Panc1 (cell line): ENCODE measurements around the gene CDK14. TPM values are rescaled to one million over a fixed set of nuclear protein-coding genes. Genes with fewer than 3 reads are reported as not detected.

ENCODE experiments used
- ATAC-seq: fragments of 200-7000 bp; cut with Tn5 transposase; 2 replicates; pipeline ENCODE4 v1.9.1; 2020; ENCODE audit warnings: mild to moderate bottlenecking, moderate library complexity
- BruUV-seq: library from RNA; stranded (reverse); fragments of 400-500 nt; replicated peaks from 2 replicates; lab custom pipeline; 2021; lab: Mats Ljungman, UMichigan
- CTCF ChIA-PET: fragments of 300-600 bp; sonication (Branson Sonifier 250); formaldehyde crosslinking; loops from one replicate; lab custom pipeline; 2022; ENCODE audit warnings: antibody characterized with exemption; lab: Charles Lee
- POLR2A ChIA-PET: fragments of 300-600 bp; sonication (Branson Sonifier 250); formaldehyde crosslinking; loops from one replicate; lab custom pipeline; 2022; ENCODE audit warnings: antibody characterized with exemption; lab: Charles Lee
- DNase-seq: peaks from one replicate; pipeline ENCODE4 v3.0.0-alpha.2; 2010; ENCODE audit warnings: low read depth, low spot score
- H3K27ac ChIP-seq: 2 replicates; pipeline ENCODE4 v1.5.1; 2011; ENCODE audit warnings: mild to moderate bottlenecking, low read length, inconsistent platforms
- H3K27me3 ChIP-seq: fragments of 200-500 bp; sonication (Bioruptor generic); 2 replicates; pipeline ENCODE4 v1.6.0; 2014; ENCODE audit warnings: low read length, inconsistent platforms; ENCODE audit not compliant: control insufficient read depth, insufficient read depth
- H3K36me3 ChIP-seq: fragments of 200-500 bp; sonication (Bioruptor generic); 2 replicates; pipeline ENCODE4 v1.5.1; 2014; ENCODE audit warnings: inconsistent platforms, mild to moderate bottlenecking, low read length, moderate library complexity; ENCODE audit not compliant: control insufficient read depth, insufficient read depth
- H3K4me1 ChIP-seq: 2 replicates; pipeline ENCODE4 v1.5.1; 2011; ENCODE audit warnings: inconsistent platforms, mild to moderate bottlenecking, low read length, moderate library complexity; ENCODE audit not compliant: control insufficient read depth, insufficient read depth
- H3K4me3 ChIP-seq, 2 experiments: 2 replicates each; pipeline ENCODE4 v1.5.1; 2011 to 2012; ENCODE audit warnings: low read depth in 2 of 2, low read length in 2 of 2, mild to moderate bottlenecking in 2 of 2, inconsistent platforms in 1 of 2, moderate library complexity in 1 of 2
- H3K9me3 ChIP-seq: fragments of 200-500 bp; sonication (Bioruptor generic); 2 replicates; pipeline ENCODE4 v1.5.1; 2014; ENCODE audit warnings: low read depth, mild to moderate bottlenecking, inconsistent platforms, low read length, moderate library complexity; ENCODE audit not compliant: control insufficient read depth, insufficient read depth
- POLR2AphosphoS5 ChIP-seq: IDR thresholded peaks from 2 replicates; pipeline ENCODE4 v1.6.1; 2012; ENCODE audit warnings: mild to moderate bottlenecking, low read depth, low read length, moderate library complexity
- SIN3A ChIP-seq: IDR thresholded peaks from 2 replicates; pipeline ENCODE4 v1.6.1; 2012; ENCODE audit warnings: low read depth, mild to moderate bottlenecking, low read length, moderate library complexity, borderline replicate concordance; ENCODE audit not compliant: insufficient read depth
- TCF7L2 ChIP-seq: IDR thresholded peaks from 2 replicates; pipeline ENCODE4 v1.6.1; 2011; ENCODE audit warnings: mild to moderate bottlenecking, low read depth, low read length, inconsistent platforms
- in situ Hi-C: cut with HindIII; loops from 2 replicates; pipeline ENCODE4 v1.10.0; 2016; ENCODE audit warnings: low sequenced_read_pairs, low pct_unique_long_range_greater_than_20kb
- intact Hi-C: fragments of 100-400 bp; cut with micrococcal nuclease; formaldehyde crosslinking; loops from one replicate; pipeline ENCODE4 v1.10.0; 2022; ENCODE audit not compliant: unreplicated experiment
- total RNA-seq: library from RNA; stranded (reverse); gene quantifications from one replicate; pipeline ENCODE4 v1.2.1, GENCODE V29; 2021; ENCODE audit not compliant: unreplicated experiment
- TF ChIP-seq, protein P1 (sequence below), 2 experiments: IDR thresholded peaks; 2 replicates each; pipeline ENCODE4 v1.6.1; 2011 to 2012; ENCODE audit warnings: low read depth in 2 of 2, control low read depth in 1 of 2, low read length in 1 of 2, mild to moderate bottlenecking in 1 of 2, moderate library complexity in 1 of 2; ENCODE audit not compliant: insufficient read depth in 1 of 2
- TF ChIP-seq, protein P2 (sequence below): fragments of 450-650 bp; IDR thresholded peaks from 2 replicates; pipeline ENCODE4 v1.5.1; 2017; ENCODE audit warnings: mild to moderate bottlenecking

The CDK14 gene
- total RNA-seq, 1 experiment from 2014 or later: 3.0 TPM

DNA sequence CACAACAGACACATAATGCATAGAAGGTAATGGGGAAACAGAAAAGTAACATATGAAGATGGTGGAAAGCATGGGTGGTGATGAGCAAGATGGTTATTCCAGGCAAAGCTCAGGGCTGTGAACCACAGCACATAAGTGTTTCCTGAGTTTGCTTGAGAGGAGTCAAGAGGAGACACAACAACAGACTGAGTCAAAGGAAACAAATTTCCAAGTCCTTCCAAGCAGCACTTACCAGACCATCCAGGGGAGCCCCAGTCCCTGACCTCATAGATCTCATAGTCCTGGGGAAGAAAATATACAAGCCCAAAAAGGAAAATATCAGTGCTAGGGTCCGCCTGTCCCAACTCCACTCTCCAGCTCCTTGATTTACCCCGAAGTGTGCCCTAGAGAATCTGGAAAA lies 451.5 kb downstream of the CDK14 start:
- ChIA-PET CTCF (no interaction called here), POLR2A (no interaction called here)
- Histone ChIP-seq H3K36me3 (no peaks in the 10 kb centered on the region), H3K4me1 (no peaks in the 10 kb centered on the region), H3K9me3 (no peaks in the 10 kb centered on the region), H3K27me3 (no peaks in the 10 kb centered on the region), H3K4me3 (no peak overlapping the region), H3K27ac (no peak overlapping the region)
- no peak for TF ChIP-seq TCF7L2
- in situ Hi-C loops (no loop called here), intact Hi-C loops (no loop called here)
- ATAC-seq (no peak), DNase-seq (no peak)
- no TSS peak for BruUV-seq

DNA sequence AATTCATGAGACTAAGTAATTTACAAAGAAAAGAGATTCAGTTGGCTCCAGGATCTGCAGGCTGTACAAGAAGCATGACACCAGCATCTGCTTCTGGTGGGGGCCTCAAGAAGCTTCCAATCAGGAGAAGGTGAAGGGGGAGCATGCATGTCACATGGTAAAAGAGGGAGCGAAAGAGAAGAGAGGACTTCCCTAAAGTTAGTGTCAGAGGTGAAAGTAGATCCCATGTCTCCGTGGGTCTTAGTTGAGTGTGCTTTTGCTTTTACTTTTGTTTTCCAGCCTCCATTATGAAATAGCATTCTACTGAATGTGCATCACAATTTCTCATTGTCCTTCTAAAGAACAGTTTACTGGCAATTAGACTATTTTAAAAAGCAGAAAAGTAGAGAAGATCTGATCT lies 454.6 kb downstream of the CDK14 start:
- intact Hi-C loops (no loop called here), in situ Hi-C loops (no loop called here)
- ATAC-seq (no peak), DNase-seq (no peak)
- TF ChIP-seq, protein P1, sequence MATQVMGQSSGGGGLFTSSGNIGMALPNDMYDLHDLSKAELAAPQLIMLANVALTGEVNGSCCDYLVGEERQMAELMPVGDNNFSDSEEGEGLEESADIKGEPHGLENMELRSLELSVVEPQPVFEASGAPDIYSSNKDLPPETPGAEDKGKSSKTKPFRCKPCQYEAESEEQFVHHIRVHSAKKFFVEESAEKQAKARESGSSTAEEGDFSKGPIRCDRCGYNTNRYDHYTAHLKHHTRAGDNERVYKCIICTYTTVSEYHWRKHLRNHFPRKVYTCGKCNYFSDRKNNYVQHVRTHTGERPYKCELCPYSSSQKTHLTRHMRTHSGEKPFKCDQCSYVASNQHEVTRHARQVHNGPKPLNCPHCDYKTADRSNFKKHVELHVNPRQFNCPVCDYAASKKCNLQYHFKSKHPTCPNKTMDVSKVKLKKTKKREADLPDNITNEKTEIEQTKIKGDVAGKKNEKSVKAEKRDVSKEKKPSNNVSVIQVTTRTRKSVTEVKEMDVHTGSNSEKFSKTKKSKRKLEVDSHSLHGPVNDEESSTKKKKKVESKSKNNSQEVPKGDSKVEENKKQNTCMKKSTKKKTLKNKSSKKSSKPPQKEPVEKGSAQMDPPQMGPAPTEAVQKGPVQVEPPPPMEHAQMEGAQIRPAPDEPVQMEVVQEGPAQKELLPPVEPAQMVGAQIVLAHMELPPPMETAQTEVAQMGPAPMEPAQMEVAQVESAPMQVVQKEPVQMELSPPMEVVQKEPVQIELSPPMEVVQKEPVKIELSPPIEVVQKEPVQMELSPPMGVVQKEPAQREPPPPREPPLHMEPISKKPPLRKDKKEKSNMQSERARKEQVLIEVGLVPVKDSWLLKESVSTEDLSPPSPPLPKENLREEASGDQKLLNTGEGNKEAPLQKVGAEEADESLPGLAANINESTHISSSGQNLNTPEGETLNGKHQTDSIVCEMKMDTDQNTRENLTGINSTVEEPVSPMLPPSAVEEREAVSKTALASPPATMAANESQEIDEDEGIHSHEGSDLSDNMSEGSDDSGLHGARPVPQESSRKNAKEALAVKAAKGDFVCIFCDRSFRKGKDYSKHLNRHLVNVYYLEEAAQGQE (IDR thresholded peaks at IDR 0.05; ENCODE audit: insufficient read depth in 1 of 2, low read depth in 2 of 2, low read length in 1 of 2): no peak
- TF ChIP-seq, protein P2, sequence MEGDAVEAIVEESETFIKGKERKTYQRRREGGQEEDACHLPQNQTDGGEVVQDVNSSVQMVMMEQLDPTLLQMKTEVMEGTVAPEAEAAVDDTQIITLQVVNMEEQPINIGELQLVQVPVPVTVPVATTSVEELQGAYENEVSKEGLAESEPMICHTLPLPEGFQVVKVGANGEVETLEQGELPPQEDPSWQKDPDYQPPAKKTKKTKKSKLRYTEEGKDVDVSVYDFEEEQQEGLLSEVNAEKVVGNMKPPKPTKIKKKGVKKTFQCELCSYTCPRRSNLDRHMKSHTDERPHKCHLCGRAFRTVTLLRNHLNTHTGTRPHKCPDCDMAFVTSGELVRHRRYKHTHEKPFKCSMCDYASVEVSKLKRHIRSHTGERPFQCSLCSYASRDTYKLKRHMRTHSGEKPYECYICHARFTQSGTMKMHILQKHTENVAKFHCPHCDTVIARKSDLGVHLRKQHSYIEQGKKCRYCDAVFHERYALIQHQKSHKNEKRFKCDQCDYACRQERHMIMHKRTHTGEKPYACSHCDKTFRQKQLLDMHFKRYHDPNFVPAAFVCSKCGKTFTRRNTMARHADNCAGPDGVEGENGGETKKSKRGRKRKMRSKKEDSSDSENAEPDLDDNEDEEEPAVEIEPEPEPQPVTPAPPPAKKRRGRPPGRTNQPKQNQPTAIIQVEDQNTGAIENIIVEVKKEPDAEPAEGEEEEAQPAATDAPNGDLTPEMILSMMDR: no peak
- TF ChIP-seq TCF7L2: no peak
- TF ChIP-seq SIN3A: no peak
- no peak for TF ChIP-seq POLR2AphosphoS5
- BruUV-seq: no TSS peak
- H3K4me1 ChIP-seq: no peaks in the 10 kb centered on the region
- no peaks in the 10 kb centered on the region for H3K36me3 ChIP-seq
- no peaks in the 10 kb centered on the region for H3K27me3 ChIP-seq
- no peak overlapping the region for H3K27ac ChIP-seq
- H3K4me3 ChIP-seq: no peak overlapping the region
- ChIA-PET POLR2A (no interaction called here), CTCF (no interaction called here)
- H3K9me3 ChIP-seq: no peaks in the 10 kb centered on the region

DNA sequence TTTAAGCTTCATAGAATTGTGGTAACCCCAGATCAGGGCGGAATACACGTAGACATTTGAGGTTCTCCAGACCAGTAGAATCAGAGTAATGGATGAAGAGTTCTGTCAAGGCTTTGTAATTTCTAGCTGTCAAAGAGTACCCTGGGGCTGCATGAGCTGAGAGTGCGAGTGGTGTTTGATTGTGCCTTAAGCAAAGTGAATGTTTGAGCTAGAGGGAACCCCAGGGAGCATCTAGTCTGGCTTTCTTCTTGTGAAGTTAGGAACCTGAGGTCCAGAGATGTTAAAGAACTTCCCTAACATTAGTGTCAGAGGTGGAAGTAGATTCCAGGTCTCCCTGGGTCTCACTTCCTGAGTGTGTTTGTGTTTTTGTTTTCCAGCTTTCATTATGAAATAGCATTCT lies 455.8 kb downstream of the CDK14 start:
- ATAC-seq: no peak
- in situ Hi-C loops: no loop called here
- ChIA-PET POLR2A (no interaction called here), CTCF (no interaction called here)
- H3K36me3 ChIP-seq: no peaks in the 10 kb centered on the region
- no TSS peak for BruUV-seq
- H3K27me3 ChIP-seq: no peaks in the 10 kb centered on the region
- TF ChIP-seq SIN3A (no peak), TCF7L2 (no peak), POLR2AphosphoS5 (no peak)
- TF ChIP-seq, protein P2: no peak
- no peak for DNase-seq
- H3K27ac ChIP-seq: no peak overlapping the region
- no peaks in the 10 kb centered on the region for H3K9me3 ChIP-seq
- no peak overlapping the region for H3K4me3 ChIP-seq
- no peaks in the 10 kb centered on the region for H3K4me1 ChIP-seq
- intact Hi-C loops: no loop called here
